Ovary (tissue), 9 donors: ENCODE data around the gene SF3B5. TPM values are rescaled to one million over a fixed set of nuclear protein-coding genes. Genes with fewer than 3 reads are reported as not detected.

ENCODE experiments used
- DNase-seq, 5 donors: peaks; one replicate each; pipeline ENCODE4 v3.0.0-alpha.2; 2019 to 2020
- H3K27ac ChIP-seq, 2 donors: fragments of 200-600 bp; one replicate each; pipeline versions ENCODE4 v1.5.1 to v1.8.0; 2019 to 2022
- H3K27me3 ChIP-seq: fragments of 200-600 bp; one replicate; pipeline ENCODE4 v1.8.0; 2022
- H3K36me3 ChIP-seq: fragments of 200-600 bp; sonication (generic); one replicate; pipeline ENCODE4 v1.5.1; 2019
- H3K4me1 ChIP-seq: one replicate; pipeline ENCODE4 v1.8.1; 2013; ENCODE audit warnings: mild to moderate bottlenecking, moderate library complexity; ENCODE audit not compliant: insufficient read depth
- H3K4me3 ChIP-seq: fragments of 200-600 bp; sonication (generic); one replicate; pipeline ENCODE4 v1.5.1; 2017
- H3K9me3 ChIP-seq, 2 donors: fragments of 200-600 bp in 1 of 2; sonication (generic) in 1 of 2; one replicate each; pipeline versions ENCODE4 v1.5.1 to v1.8.1; 2013 to 2019; ENCODE audit warnings: mild to moderate bottlenecking in 1 of 2, moderate library complexity in 1 of 2
- CTCF ChIP-seq, 3 donors: fragments of 450-650 bp in 2 of 3; fragments of 200-600 bp in 1 of 3; IDR thresholded peaks; one replicate each; pipeline versions ENCODE4 v1.5.1 to v1.8.0; 2016 to 2022; ENCODE audit warnings: antibody characterized with exemption in 3 of 3, mild to moderate bottlenecking in 1 of 3
- EP300 ChIP-seq: sonication (generic); formaldehyde crosslinking; IDR thresholded peaks from one replicate; pipeline ENCODE4 v1.6.1; 2017; ENCODE audit warnings: antibody characterized with exemption
- POLR2A ChIP-seq: fragments of 450-650 bp; IDR thresholded peaks from one replicate; pipeline ENCODE4 v1.6.1; 2017; ENCODE audit warnings: antibody characterized with exemption, mild to moderate bottlenecking, moderate library complexity
- WGBS, 3 donors: extraction: QIAGEN DNeasy Blood & Tissue Kit in 1 of 3; methylation state at CpG; one replicate each; pipeline versions ENCODE4 v1.1.5 to v1.1.7; 2013 to 2017; 5-methylcytosine and 5-hydroxymethylcytosine counted together
- intact Hi-C, 4 donors: fragments of 100-400 bp; cut with DNase I; formaldehyde crosslinking; loops; one replicate each; pipeline versions ENCODE4 v1.11.0 to v1.15.1; 2022 to 2023
- polyA plus RNA-seq, 2 donors: library from polyadenylated mRNA; stranded (reverse); fragments of 200-250 nt in 1 of 2; fragments of 350-450 nt in 1 of 2; fragmentation: Illumina TruSeq in 1 of 2; extraction: RNeasy Lipid Tissue Mini Kit (QIAGEN cat#74804) in 1 of 2; gene quantifications; one replicate each; pipeline ENCODE4 v1.2.3, GENCODE V29; 2013 to 2014
- total RNA-seq, 7 donors: library from RNA; depleted of rRNA in 2 of 7; stranded (reverse); fragments of >200 nt in 2 of 7; fragmentation: NEBNext Ultra II Directional in 3 of 7; extraction: Animal tissue kit (Norgen Biotek cat#: 25700) in 3 of 7; gene quantifications; one replicate each; pipeline versions ENCODE4 v1.1.0 to v1.2.4, GENCODE V29; 2016 to 2023
- donor health status: DM: no; HTN: no; CAD: no; lungs with moderate emphysema.
- donor health status: DM: no; HTN: no; CAD: no.
- donor health status: Bipolar disorder and iron deficiency.
- donor health status: DM: yes; HTN: yes; CAD: no.
- donor health status: DM: no; HTN: no; CAD: no.
- donor health status: DM: yes; HTN: yes; CAD: no.

The SF3B5 gene
- total and polyA plus RNA-seq, 9 donors, result 27.9 to 151 (median 117) TPM

GRCh38 chr6:144115219-144115618, 19.8 kb upstream of the SF3B5 start:
- intact Hi-C loops, result no loop called here
- 89 to 96% (median 91%) methylated on average over 3 of the region's 3 CpGs for WGBS, 3 donors
- H3K36me3 ChIP-seq, result no peaks in the 10 kb centered on the region
- H3K4me3 ChIP-seq, result no peak overlapping the region
- no peaks in the 10 kb centered on the region for H3K27me3 ChIP-seq
- DNase-seq, result no peak
- H3K27ac ChIP-seq, result no peak overlapping the region
- H3K9me3 ChIP-seq, result no peaks in the 10 kb centered on the region
- no peak for TF ChIP-seq CTCF (IDR thresholded peaks at IDR 0.05)
- no peaks in the 10 kb centered on the region for H3K4me1 ChIP-seq

- Histone ChIP-seq H3K27ac (no peak overlapping the region), H3K27me3 (no peaks in the 10 kb centered on the region), H3K4me3 (no peak overlapping the region), H3K9me3 (no peaks in the 10 kb centered on the region), H3K36me3 (no peaks in the 10 kb centered on the region), H3K4me1 (no peaks in the 10 kb centered on the region)
- WGBS, 3 donors, result 92 to 94% (median 94%) methylated on average over 6 of the region's 6 CpGs
- TF ChIP-seq CTCF (IDR thresholded peaks at IDR 0.05) (no peak), POLR2A (no peak), EP300 (no peak)
- intact Hi-C loops, result no loop called here
- DNase-seq, result no peak
Observed at GRCh38 chr6:144113366-144113765, 18.0 kb upstream of the SF3B5 start.

- Histone ChIP-seq H3K36me3 (no peaks in the 10 kb centered on the region), H3K27me3 (no peaks in the 10 kb centered on the region), H3K27ac (no peak overlapping the region), H3K4me1 (no peaks in the 10 kb centered on the region), H3K4me3 (no peak overlapping the region), H3K9me3 (no peaks in the 10 kb centered on the region)
- TF ChIP-seq EP300 (no peak), POLR2A (no peak), CTCF (IDR thresholded peaks at IDR 0.05) (no peak)
- intact Hi-C loops, result no loop called here
- WGBS, 3 donors, result 76 to 88% (median 87%) methylated on average over 5 of the region's 5 CpGs
- DNase-seq, result no peak
Observed at GRCh38 chr6:144110210-144110609, 14.8 kb upstream of the SF3B5 start.

- intact Hi-C loops, result loop anchor here in 3 of 4 donors (5.0 to 10.0 kb wide), 4 partner anchors 109 to 379 kb away; no protein-coding TSS in a partner anchor
- Histone ChIP-seq H3K27ac (no peak overlapping the region), H3K9me3 (no peaks in the 10 kb centered on the region), H3K27me3 (no peaks in the 10 kb centered on the region), H3K4me3 (no peak overlapping the region), H3K36me3 (no peaks in the 10 kb centered on the region), H3K4me1 (no peaks in the 10 kb centered on the region)
- no peak for DNase-seq
- TF ChIP-seq EP300 (no peak), CTCF (IDR thresholded peaks at IDR 0.05) (no peak), POLR2A (no peak)
- 44 to 48% (median 47%) methylated on average over 1 of the region's 1 CpG for WGBS, 3 donors
Observed at GRCh38 chr6:144106206-144106605, 10.8 kb upstream of the SF3B5 start.
